GM12878 (cell line): Measurements from ENCODE around the gene ZNF568. TPM values are rescaled to one million over a fixed set of nuclear protein-coding genes. Genes with fewer than 3 reads are reported as not detected.

Source experiments
- CBX3 ChIP-seq: fragments of 200-600 bp; sonication (generic); IDR thresholded peaks from 2 replicates; pipeline ENCODE4 v1.6.1; 2016; ENCODE audit warnings: low read depth, borderline replicate concordance
- EGR1 ChIP-seq, 2 experiments: IDR thresholded peaks; 1 replicate in 1 of 2; 2 replicates in 1 of 2; pipeline ENCODE4 v1.6.1; 2011 to 2012; ENCODE audit warnings: low read depth in 2 of 2, low read length in 2 of 2, borderline replicate concordance in 1 of 2, mild to moderate bottlenecking in 1 of 2, moderate library complexity in 1 of 2
- FOXM1 ChIP-seq: IDR thresholded peaks from 2 replicates; pipeline ENCODE4 v1.6.1; 2012; ENCODE audit warnings: low read depth, mild to moderate bottlenecking, inconsistent platforms, low read length, moderate library complexity
- PAX8 ChIP-seq: fragments of 450-650 bp; IDR thresholded peaks from 2 replicates; pipeline ENCODE4 v1.6.1; 2017; ENCODE audit warnings: mild to moderate bottlenecking, moderate library complexity
- RAD51 ChIP-seq: fragments of 450-650 bp; IDR thresholded peaks from 2 replicates; pipeline ENCODE4 v1.6.1; 2016; ENCODE audit warnings: moderate library complexity, mild to moderate bottlenecking, inconsistent platforms
- RB1 ChIP-seq: fragments of 450-650 bp; formaldehyde crosslinking; IDR thresholded peaks from 2 replicates; pipeline ENCODE4 v1.6.1; 2017; ENCODE audit warnings: mild to moderate bottlenecking, borderline replicate concordance
- polyA plus RNA-seq, 11 experiments: library from polyadenylated mRNA; depleted of rRNA in 4 of 11; unstranded in 6 of 11; stranded (reverse) in 5 of 11; fragments of >200 nt; fragmentation: Nextera tagmentation in 4 of 11; fragmentation: Illumina TruSeq in 1 of 11; extraction: Ambion mirVana in 4 of 11; extraction: Trizol in 1 of 11; gene quantifications; 1 replicate in 1 of 11; 2 replicates in 10 of 11; pipeline versions ENCODE4 v1.2.1 to v1.2.3, GENCODE V29; 2011 to 2016; ENCODE audit warnings: inconsistent platforms in 2 of 11, missing spikeins in 2 of 11, low read depth in 1 of 11
- total RNA-seq, 4 experiments: library from RNA; depleted of rRNA in 3 of 4; stranded (reverse); fragments of >200 nt in 3 of 4; fragmentation: Illumina TruSeq in 1 of 4; extraction: Trizol in 1 of 4; gene quantifications; 2 replicates each; pipeline versions ENCODE4 v1.2.1 to v1.2.3, GENCODE V29; 2013 to 2021
- TF ChIP-seq, protein P1 (sequence below): fragments of 450-650 bp; IDR thresholded peaks from 2 replicates; pipeline ENCODE4 v1.6.1; 2017; ENCODE audit warnings: mild to moderate bottlenecking, moderate library complexity
- TF ChIP-seq, protein P2 (sequence below): IDR thresholded peaks from 2 replicates; pipeline ENCODE4 v1.6.1; 2011; ENCODE audit warnings: low read depth, mild to moderate bottlenecking, low read length, moderate library complexity, borderline replicate concordance; ENCODE audit errors: extremely low read depth
- TF ChIP-seq, protein P3 (sequence below): fragments of 450-650 bp; IDR thresholded peaks from 2 replicates; pipeline ENCODE4 v1.6.1; 2017; ENCODE audit warnings: antibody characterized with exemption, mild to moderate bottlenecking, moderate library complexity
- TF ChIP-seq, protein P4 (sequence below): fragments of 450-650 bp; IDR thresholded peaks from 2 replicates; pipeline ENCODE4 v1.6.1; 2014; ENCODE audit warnings: mild to moderate bottlenecking

ZNF568 gene
- total and polyA plus RNA-seq, 10 of the 15 experiments (the other 5 are each of a cell fraction or from before 2014, with no cell fraction given): 0.16 to 0.77 (median 0.27) TPM

DNA sequence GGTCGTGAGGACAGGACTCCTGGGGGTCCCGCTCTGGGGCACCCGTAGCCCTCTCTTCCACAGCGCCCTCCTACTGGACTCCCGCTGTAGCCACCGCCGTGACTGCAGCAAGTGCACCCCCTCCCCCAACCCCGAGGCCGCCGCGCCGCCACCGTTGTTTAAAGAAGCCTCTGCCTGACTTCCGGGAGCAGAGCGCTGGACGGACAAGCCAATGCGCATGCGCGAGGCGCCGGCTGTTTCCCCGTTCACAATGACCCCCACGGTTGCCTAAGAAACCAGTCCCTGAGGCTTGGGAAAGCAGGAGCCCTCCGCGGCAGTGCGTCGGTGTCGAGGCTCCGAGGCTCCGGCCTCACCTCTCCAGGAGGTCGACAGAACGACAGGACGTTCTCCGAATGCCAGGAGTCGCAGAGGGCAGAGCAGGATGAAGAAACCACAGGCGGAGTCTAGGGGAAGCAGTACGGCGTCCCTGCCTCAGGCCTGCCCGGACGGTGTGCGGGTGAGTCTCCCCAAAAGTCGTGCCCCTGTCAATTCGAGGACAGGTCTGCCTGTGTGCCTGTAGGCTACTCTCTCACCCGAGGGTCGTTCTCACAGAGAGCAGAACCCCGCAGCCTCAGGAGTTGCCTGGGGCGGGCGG is 91.6 kb downstream of the ZNF568 start (continued):
- TF ChIP-seq, protein P1, sequence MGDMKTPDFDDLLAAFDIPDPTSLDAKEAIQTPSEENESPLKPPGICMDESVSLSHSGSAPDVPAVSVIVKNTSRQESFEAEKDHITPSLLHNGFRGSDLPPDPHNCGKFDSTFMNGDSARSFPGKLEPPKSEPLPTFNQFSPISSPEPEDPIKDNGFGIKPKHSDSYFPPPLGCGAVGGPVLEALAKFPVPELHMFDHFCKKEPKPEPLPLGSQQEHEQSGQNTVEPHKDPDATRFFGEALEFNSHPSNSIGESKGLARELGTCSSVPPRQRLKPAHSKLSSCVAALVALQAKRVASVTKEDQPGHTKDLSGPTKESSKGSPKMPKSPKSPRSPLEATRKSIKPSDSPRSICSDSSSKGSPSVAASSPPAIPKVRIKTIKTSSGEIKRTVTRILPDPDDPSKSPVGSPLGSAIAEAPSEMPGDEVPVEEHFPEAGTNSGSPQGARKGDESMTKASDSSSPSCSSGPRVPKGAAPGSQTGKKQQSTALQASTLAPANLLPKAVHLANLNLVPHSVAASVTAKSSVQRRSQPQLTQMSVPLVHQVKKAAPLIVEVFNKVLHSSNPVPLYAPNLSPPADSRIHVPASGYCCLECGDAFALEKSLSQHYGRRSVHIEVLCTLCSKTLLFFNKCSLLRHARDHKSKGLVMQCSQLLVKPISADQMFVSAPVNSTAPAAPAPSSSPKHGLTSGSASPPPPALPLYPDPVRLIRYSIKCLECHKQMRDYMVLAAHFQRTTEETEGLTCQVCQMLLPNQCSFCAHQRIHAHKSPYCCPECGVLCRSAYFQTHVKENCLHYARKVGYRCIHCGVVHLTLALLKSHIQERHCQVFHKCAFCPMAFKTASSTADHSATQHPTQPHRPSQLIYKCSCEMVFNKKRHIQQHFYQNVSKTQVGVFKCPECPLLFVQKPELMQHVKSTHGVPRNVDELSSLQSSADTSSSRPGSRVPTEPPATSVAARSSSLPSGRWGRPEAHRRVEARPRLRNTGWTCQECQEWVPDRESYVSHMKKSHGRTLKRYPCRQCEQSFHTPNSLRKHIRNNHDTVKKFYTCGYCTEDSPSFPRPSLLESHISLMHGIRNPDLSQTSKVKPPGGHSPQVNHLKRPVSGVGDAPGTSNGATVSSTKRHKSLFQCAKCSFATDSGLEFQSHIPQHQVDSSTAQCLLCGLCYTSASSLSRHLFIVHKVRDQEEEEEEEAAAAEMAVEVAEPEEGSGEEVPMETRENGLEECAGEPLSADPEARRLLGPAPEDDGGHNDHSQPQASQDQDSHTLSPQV: no peak
- no peak for TF ChIP-seq RB1
- TF ChIP-seq, protein P2, sequence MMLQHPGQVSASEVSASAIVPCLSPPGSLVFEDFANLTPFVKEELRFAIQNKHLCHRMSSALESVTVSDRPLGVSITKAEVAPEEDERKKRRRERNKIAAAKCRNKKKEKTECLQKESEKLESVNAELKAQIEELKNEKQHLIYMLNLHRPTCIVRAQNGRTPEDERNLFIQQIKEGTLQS: no peak
- TF ChIP-seq, protein P3, sequence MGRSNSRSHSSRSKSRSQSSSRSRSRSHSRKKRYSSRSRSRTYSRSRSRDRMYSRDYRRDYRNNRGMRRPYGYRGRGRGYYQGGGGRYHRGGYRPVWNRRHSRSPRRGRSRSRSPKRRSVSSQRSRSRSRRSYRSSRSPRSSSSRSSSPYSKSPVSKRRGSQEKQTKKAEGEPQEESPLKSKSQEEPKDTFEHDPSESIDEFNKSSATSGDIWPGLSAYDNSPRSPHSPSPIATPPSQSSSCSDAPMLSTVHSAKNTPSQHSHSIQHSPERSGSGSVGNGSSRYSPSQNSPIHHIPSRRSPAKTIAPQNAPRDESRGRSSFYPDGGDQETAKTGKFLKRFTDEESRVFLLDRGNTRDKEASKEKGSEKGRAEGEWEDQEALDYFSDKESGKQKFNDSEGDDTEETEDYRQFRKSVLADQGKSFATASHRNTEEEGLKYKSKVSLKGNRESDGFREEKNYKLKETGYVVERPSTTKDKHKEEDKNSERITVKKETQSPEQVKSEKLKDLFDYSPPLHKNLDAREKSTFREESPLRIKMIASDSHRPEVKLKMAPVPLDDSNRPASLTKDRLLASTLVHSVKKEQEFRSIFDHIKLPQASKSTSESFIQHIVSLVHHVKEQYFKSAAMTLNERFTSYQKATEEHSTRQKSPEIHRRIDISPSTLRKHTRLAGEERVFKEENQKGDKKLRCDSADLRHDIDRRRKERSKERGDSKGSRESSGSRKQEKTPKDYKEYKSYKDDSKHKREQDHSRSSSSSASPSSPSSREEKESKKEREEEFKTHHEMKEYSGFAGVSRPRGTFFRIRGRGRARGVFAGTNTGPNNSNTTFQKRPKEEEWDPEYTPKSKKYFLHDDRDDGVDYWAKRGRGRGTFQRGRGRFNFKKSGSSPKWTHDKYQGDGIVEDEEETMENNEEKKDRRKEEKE: no peak
- TF ChIP-seq FOXM1: no peak
- TF ChIP-seq CBX3: no peak
- TF ChIP-seq, protein P4, sequence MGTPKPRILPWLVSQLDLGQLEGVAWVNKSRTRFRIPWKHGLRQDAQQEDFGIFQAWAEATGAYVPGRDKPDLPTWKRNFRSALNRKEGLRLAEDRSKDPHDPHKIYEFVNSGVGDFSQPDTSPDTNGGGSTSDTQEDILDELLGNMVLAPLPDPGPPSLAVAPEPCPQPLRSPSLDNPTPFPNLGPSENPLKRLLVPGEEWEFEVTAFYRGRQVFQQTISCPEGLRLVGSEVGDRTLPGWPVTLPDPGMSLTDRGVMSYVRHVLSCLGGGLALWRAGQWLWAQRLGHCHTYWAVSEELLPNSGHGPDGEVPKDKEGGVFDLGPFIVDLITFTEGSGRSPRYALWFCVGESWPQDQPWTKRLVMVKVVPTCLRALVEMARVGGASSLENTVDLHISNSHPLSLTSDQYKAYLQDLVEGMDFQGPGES: no peak
- no peak for TF ChIP-seq PAX8
- TF ChIP-seq EGR1 (IDR thresholded peaks at IDR 0.05; ENCODE audit: borderline replicate concordance in 1 of 2, low read depth in 2 of 2, low read length in 2 of 2): no peak
- no peak for TF ChIP-seq RAD51
- TF ChIP-seq, all 136 proteins: peak for 0
